H9 (cell line): ENCODE data around the gene TGFB1I1. TPM values are rescaled to one million over a fixed set of nuclear protein-coding genes. Genes with fewer than 3 reads are reported as not detected.

ENCODE experiments used
- DNase-seq: peaks from one replicate; pipeline ENCODE4 v3.0.0-alpha.2; 2017
- H2AFZ ChIP-seq: one replicate; pipeline ENCODE4 v1.6.1; 2013; ENCODE audit warnings: mild to moderate bottlenecking, low read length, control low read depth, moderate library complexity
- H2AK5ac ChIP-seq: 2 replicates; pipeline ENCODE4 v1.6.1; 2013; ENCODE audit warnings: low read length, control low read depth, mixed read lengths; ENCODE audit not compliant: insufficient read length
- H2BK120ac ChIP-seq: one replicate; pipeline ENCODE4 v1.6.1; 2013; ENCODE audit warnings: low read depth, mild to moderate bottlenecking, low read length, control low read depth, inconsistent platforms; ENCODE audit not compliant: poor library complexity, severe bottlenecking
- H2BK12ac ChIP-seq: 2 replicates; pipeline ENCODE4 v1.6.1; 2013; ENCODE audit warnings: low read length, control low read depth, mixed read lengths, low read depth; ENCODE audit not compliant: insufficient read length
- H2BK15ac ChIP-seq: 2 replicates; pipeline ENCODE4 v1.6.1; 2013; ENCODE audit warnings: low read depth, low read length, control low read depth
- H2BK20ac ChIP-seq: one replicate; pipeline ENCODE4 v1.6.1; 2013; ENCODE audit warnings: low read depth, mild to moderate bottlenecking, low read length, control low read depth, inconsistent platforms; ENCODE audit not compliant: poor library complexity, severe bottlenecking
- H2BK5ac ChIP-seq: 2 replicates; pipeline ENCODE4 v1.6.1; 2013; ENCODE audit warnings: low read length, control low read depth, mixed read lengths; ENCODE audit not compliant: insufficient read length
- H3K14ac ChIP-seq: 2 replicates; pipeline ENCODE4 v1.6.1; 2013; ENCODE audit warnings: low read length, control low read depth; ENCODE audit not compliant: insufficient read depth
- H3K18ac ChIP-seq: 2 replicates; pipeline ENCODE4 v1.6.1; 2013; ENCODE audit warnings: low read depth, mild to moderate bottlenecking, mixed read lengths, low read length, control low read depth; ENCODE audit not compliant: insufficient read length
- H3K23ac ChIP-seq: 2 replicates; pipeline ENCODE4 v1.6.1; 2013; ENCODE audit warnings: low read length, control low read depth, mixed read lengths, low read depth; ENCODE audit not compliant: insufficient read length
- H3K23me2 ChIP-seq: 2 replicates; pipeline ENCODE4 v1.6.1; 2013; ENCODE audit warnings: low read depth, mild to moderate bottlenecking, mixed read lengths, low read length, control low read depth; ENCODE audit not compliant: insufficient read length, poor library complexity, severe bottlenecking
- H3K27ac ChIP-seq: 2 replicates; pipeline ENCODE4 v1.5.1; 2013; ENCODE audit warnings: low read length, control low read depth, mixed read lengths, low read depth; ENCODE audit not compliant: insufficient read length
- H3K27me3 ChIP-seq: 2 replicates; pipeline ENCODE4 v1.6.1; 2013; ENCODE audit warnings: low read length, control low read depth, inconsistent platforms; ENCODE audit not compliant: insufficient read depth
- H3K4ac ChIP-seq: 2 replicates; pipeline ENCODE4 v1.6.1; 2013; ENCODE audit warnings: low read depth, mild to moderate bottlenecking, control low read depth, inconsistent platforms, low read length, moderate library complexity
- H3K4me1 ChIP-seq: 2 replicates; pipeline ENCODE4 v1.6.1; 2013; ENCODE audit warnings: low read length, control low read depth, inconsistent platforms; ENCODE audit not compliant: insufficient read depth
- H3K4me2 ChIP-seq: 2 replicates; pipeline ENCODE4 v1.6.1; 2013; ENCODE audit warnings: low read length, control low read depth, mixed read lengths; ENCODE audit not compliant: insufficient read length, insufficient read depth
- H3K56ac ChIP-seq: 2 replicates; pipeline ENCODE4 v1.6.1; 2013; ENCODE audit warnings: low read depth, mild to moderate bottlenecking, mixed read lengths, low read length, control low read depth; ENCODE audit not compliant: insufficient read length
- H3K79me1 ChIP-seq: 2 replicates; pipeline ENCODE4 v1.6.1; 2013; ENCODE audit warnings: low read depth, mild to moderate bottlenecking, moderate library complexity, low read length, control low read depth, inconsistent platforms; ENCODE audit not compliant: insufficient read depth, poor library complexity, severe bottlenecking
- H3K79me2 ChIP-seq: 2 replicates; pipeline ENCODE4 v1.6.1; 2013; ENCODE audit warnings: low read length, control low read depth, inconsistent platforms; ENCODE audit not compliant: insufficient read depth
- H3K9ac ChIP-seq: 2 replicates; pipeline ENCODE4 v1.6.1; 2013; ENCODE audit warnings: low read length, control low read depth, mixed read lengths; ENCODE audit not compliant: insufficient read length; ENCODE audit errors: extremely low read depth
- H3K9me3 ChIP-seq: one replicate; pipeline ENCODE4 v1.6.1; 2013; ENCODE audit warnings: low read depth, low read length, inconsistent platforms; ENCODE audit not compliant: control insufficient read depth
- H3T11ph ChIP-seq: one replicate; pipeline ENCODE4 v1.6.1; 2013; ENCODE audit warnings: mild to moderate bottlenecking, low read length, control low read depth, inconsistent platforms
- H4K20me1 ChIP-seq: one replicate; pipeline ENCODE4 v1.6.1; 2013; ENCODE audit not compliant: control insufficient read depth, insufficient read length, insufficient read depth
- H4K5ac ChIP-seq: 2 replicates; pipeline ENCODE4 v1.6.1; 2013; ENCODE audit warnings: low read depth, mild to moderate bottlenecking, mixed read lengths, low read length, control low read depth; ENCODE audit not compliant: insufficient read length
- H4K8ac ChIP-seq: replicated peaks from 2 replicates; pipeline ENCODE4 v1.6.1; 2013; ENCODE audit warnings: low read length, control low read depth, mixed read lengths, low read depth; ENCODE audit not compliant: insufficient read length
- H4K91ac ChIP-seq: 2 replicates; pipeline ENCODE4 v1.6.1; 2013; ENCODE audit warnings: low read depth, mild to moderate bottlenecking, moderate library complexity, mixed read lengths, low read length, control low read depth; ENCODE audit not compliant: insufficient read length
- H3K27ac Mint-ChIP-seq, 3 experiments: 2 replicates in 2 of 3; 3 replicates in 1 of 3; pipeline ENCODE4 v1.8.0; 2020 to 2021; ENCODE audit warnings: mixed read lengths in 3 of 3, mild to moderate bottlenecking in 1 of 3, moderate library complexity in 1 of 3
- H3K27me3 Mint-ChIP-seq: 2 replicates; pipeline ENCODE4 v1.8.0; 2021; ENCODE audit warnings: low read depth, mild to moderate bottlenecking, moderate library complexity, mixed read lengths
- H3K36me3 Mint-ChIP-seq, 3 experiments: 2 replicates in 2 of 3; 3 replicates in 1 of 3; pipeline ENCODE4 v1.8.0; 2020 to 2021; ENCODE audit warnings: low read depth in 3 of 3, mixed read lengths in 3 of 3; ENCODE audit not compliant: insufficient read depth in 1 of 3
- H3K4me1 Mint-ChIP-seq, 2 experiments: 2 replicates each; pipeline ENCODE4 v1.8.0; 2020; ENCODE audit warnings: mixed read lengths in 2 of 2
- H3K4me3 Mint-ChIP-seq, 2 experiments: 2 replicates in 1 of 2; 3 replicates in 1 of 2; pipeline ENCODE4 v1.8.0; 2020 to 2021; ENCODE audit warnings: mild to moderate bottlenecking in 2 of 2, mixed read lengths in 2 of 2, moderate library complexity in 1 of 2
- H3K9me3 Mint-ChIP-seq, 2 experiments: 2 replicates in 1 of 2; 3 replicates in 1 of 2; pipeline ENCODE4 v1.8.0; 2020; ENCODE audit warnings: mild to moderate bottlenecking in 2 of 2, mixed read lengths in 2 of 2, moderate library complexity in 1 of 2
- WGBS: extraction: QIAGEN DNeasy Blood & Tissue Kit; methylation state at CpG from one replicate; pipeline ENCODE4 v1.1.7; 2013; ENCODE audit warnings: missing lambda C conversion rate, low lambda C conversion rate, mixed read lengths; ENCODE audit not compliant: insufficient read length; ENCODE audit errors: extremely low coverage; 5-methylcytosine and 5-hydroxymethylcytosine counted together
- total RNA-seq: library from RNA; stranded (reverse); gene quantifications from 2 replicates; pipeline ENCODE4 v1.2.1, GENCODE V29; 2021
- TF ChIP-seq, protein P1 (sequence below): fragments of 200-600 bp; sonication (generic); conservative IDR thresholded peaks from 3 replicates; pipeline ENCODE4 v1.8.0; 2021; ENCODE audit warnings: antibody characterized with exemption, mild to moderate bottlenecking

TGFB1I1 gene
- total RNA-seq, 1 experiment from 2014 or later = 15.4 TPM

GRCh38 chr16:31459687-31460581, 12.0 kb upstream of the TGFB1I1 start:
- Histone ChIP-seq H3K27me3 (no peaks in the 10 kb centered on the region), H3K27ac (peak overlapping the region; percentile 42), H3K18ac (peak overlapping the region; percentile 95), H3K4me2 (peak overlapping the region; percentile 88), H4K5ac (no peak overlapping the region), H2AK5ac (no peak overlapping the region), H3K4ac (no peak overlapping the region), H3K79me1 (peaks cover 4% of the 10 kb centered on the region), H2BK20ac (no peak overlapping the region), H3K23me2 (peaks cover 8% of the 10 kb centered on the region), H3K56ac (no peak overlapping the region), H3K23ac (no peak overlapping the region), H3K9ac (peak overlapping the region; percentile 90), H4K8ac (no peak overlapping the region), H2BK12ac (no peak overlapping the region), H4K91ac (no peak overlapping the region), H3K79me2 (no peaks in the 10 kb centered on the region; the same call in 1 of the 2 replicates), H2BK5ac (no peak overlapping the region), H2AFZ (no peak overlapping the region), H3T11ph (no peak overlapping the region), H3K14ac (peak overlapping the region; percentile 99; the same call in 1 of the 2 replicates), H3K4me1 (peaks cover 2% of the 10 kb centered on the region; the same call in 1 of the 2 replicates), H2BK15ac (no peak overlapping the region), H4K20me1 (no peaks in the 10 kb centered on the region), H2BK120ac (no peak overlapping the region), H3K9me3 (no peaks in the 10 kb centered on the region)
- peak; percentile 100 for DNase-seq
- TF ChIP-seq, protein P1, sequence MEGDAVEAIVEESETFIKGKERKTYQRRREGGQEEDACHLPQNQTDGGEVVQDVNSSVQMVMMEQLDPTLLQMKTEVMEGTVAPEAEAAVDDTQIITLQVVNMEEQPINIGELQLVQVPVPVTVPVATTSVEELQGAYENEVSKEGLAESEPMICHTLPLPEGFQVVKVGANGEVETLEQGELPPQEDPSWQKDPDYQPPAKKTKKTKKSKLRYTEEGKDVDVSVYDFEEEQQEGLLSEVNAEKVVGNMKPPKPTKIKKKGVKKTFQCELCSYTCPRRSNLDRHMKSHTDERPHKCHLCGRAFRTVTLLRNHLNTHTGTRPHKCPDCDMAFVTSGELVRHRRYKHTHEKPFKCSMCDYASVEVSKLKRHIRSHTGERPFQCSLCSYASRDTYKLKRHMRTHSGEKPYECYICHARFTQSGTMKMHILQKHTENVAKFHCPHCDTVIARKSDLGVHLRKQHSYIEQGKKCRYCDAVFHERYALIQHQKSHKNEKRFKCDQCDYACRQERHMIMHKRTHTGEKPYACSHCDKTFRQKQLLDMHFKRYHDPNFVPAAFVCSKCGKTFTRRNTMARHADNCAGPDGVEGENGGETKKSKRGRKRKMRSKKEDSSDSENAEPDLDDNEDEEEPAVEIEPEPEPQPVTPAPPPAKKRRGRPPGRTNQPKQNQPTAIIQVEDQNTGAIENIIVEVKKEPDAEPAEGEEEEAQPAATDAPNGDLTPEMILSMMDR = no peak
- Mint-ChIP-seq H3K27ac (peak overlapping the region; percentile 97 to 98 (median 98)), H3K4me3 (peak overlapping the region; percentile 82 to 92), H3K27me3 (no peaks in the 10 kb centered on the region), H3K9me3 (peaks cover 0 to 2% of the 10 kb centered on the region in 2 experiments; a peak in 1 of 5 replicates), H3K4me1 (peaks cover 20 to 23% of the 10 kb centered on the region in 2 experiments), H3K36me3 (peaks cover 2 to 23% (median 17%) of the 10 kb centered on the region in 3 experiments; a peak in 6 of 7 replicates)
- WGBS = no CpG with 5 or more reads among the region's 61 CpGs
